Parathyroid adenoma (tissue), 2 donors: ENCODE data around the gene TBL1Y.
"Not testable (repeated sequence)": the region's sequence is repeated elsewhere in the genome, so short reads cannot be mapped to it uniquely, and the experiment has no call there.

Source experiments
- H2AFZ ChIP-seq: fragments of 300-600 bp; sonication (generic); one replicate; pipeline ENCODE4 v1.7.0; 2017; ENCODE audit warnings: antibody characterized with exemption, mild to moderate bottlenecking
- H3K27ac ChIP-seq: fragments of 300-600 bp; sonication (generic); one replicate; pipeline ENCODE4 v1.7.0; 2017
- H3K27me3 ChIP-seq: fragments of 300-600 bp; sonication (generic); one replicate; pipeline ENCODE4 v1.7.0; 2017; ENCODE audit warnings: low read length; ENCODE audit not compliant: control insufficient read depth, insufficient read depth
- H3K36me3 ChIP-seq: fragments of 300-600 bp; sonication (generic); one replicate; pipeline ENCODE4 v1.7.0; 2017; ENCODE audit warnings: low read length; ENCODE audit not compliant: control insufficient read depth, insufficient read depth
- H3K4me1 ChIP-seq: fragments of 300-600 bp; sonication (generic); one replicate; pipeline ENCODE4 v1.7.0; 2017; ENCODE audit warnings: control low read depth
- H3K4me2 ChIP-seq: fragments of 300-600 bp; sonication (generic); one replicate; pipeline ENCODE4 v1.7.0; 2017; ENCODE audit warnings: low read length
- H3K4me3 ChIP-seq: fragments of 300-600 bp; sonication (generic); one replicate; pipeline ENCODE4 v1.7.0; 2017; ENCODE audit warnings: low read depth, low read length
- H3K79me2 ChIP-seq: fragments of 300-600 bp; sonication (generic); one replicate; pipeline ENCODE4 v1.7.0; 2017; ENCODE audit warnings: control low read depth
- H3K9ac ChIP-seq: fragments of 300-600 bp; sonication (generic); one replicate; pipeline ENCODE4 v1.7.0; 2017; ENCODE audit warnings: mild to moderate bottlenecking
- H3K9me3 ChIP-seq: fragments of 300-600 bp; sonication (generic); one replicate; pipeline ENCODE4 v1.7.0; 2017; ENCODE audit warnings: low read length; ENCODE audit not compliant: control insufficient read depth
- TF ChIP-seq, protein P1 (sequence below): fragments of 300-600 bp; sonication (generic); IDR thresholded peaks from one replicate; pipeline ENCODE4 v1.7.0; 2017; ENCODE audit warnings: antibody characterized with exemption, mild to moderate bottlenecking
- donor health status: primary hyperparathyroidism.

TBL1Y gene

DNA sequence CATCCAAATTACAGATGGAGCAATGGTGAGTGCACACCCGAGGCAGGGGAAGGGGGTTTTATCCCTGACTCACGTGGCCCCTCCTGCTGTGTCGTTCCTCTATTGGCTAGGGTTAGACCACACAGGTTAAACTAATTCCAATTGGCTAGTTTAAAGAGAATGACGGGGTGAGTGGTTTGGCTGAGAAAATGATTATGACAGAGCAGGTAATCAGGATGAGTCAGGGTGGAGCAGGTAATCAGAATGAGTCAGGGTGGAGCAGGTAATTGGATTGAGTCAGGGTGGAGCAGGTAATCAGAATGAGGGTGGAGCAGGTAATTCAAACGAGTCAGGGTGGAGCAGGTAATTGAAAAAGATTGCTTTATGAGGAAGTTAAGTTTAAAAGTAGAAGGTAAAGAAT, 146.4 kb downstream of the TBL1Y start:
- no peak overlapping the region for H2AFZ ChIP-seq
- H3K4me1 ChIP-seq: no peaks in the 10 kb centered on the region
- H3K79me2 ChIP-seq: no peaks in the 10 kb centered on the region
- no peaks in the 10 kb centered on the region for H3K9me3 ChIP-seq
- H3K9ac ChIP-seq: no peak overlapping the region
- TF ChIP-seq, protein P1, sequence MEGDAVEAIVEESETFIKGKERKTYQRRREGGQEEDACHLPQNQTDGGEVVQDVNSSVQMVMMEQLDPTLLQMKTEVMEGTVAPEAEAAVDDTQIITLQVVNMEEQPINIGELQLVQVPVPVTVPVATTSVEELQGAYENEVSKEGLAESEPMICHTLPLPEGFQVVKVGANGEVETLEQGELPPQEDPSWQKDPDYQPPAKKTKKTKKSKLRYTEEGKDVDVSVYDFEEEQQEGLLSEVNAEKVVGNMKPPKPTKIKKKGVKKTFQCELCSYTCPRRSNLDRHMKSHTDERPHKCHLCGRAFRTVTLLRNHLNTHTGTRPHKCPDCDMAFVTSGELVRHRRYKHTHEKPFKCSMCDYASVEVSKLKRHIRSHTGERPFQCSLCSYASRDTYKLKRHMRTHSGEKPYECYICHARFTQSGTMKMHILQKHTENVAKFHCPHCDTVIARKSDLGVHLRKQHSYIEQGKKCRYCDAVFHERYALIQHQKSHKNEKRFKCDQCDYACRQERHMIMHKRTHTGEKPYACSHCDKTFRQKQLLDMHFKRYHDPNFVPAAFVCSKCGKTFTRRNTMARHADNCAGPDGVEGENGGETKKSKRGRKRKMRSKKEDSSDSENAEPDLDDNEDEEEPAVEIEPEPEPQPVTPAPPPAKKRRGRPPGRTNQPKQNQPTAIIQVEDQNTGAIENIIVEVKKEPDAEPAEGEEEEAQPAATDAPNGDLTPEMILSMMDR: no peak
- no peak overlapping the region for H3K4me2 ChIP-seq
- H3K27ac ChIP-seq: no peak overlapping the region
- no peaks in the 10 kb centered on the region for H3K36me3 ChIP-seq
- no peak overlapping the region for H3K4me3 ChIP-seq
- no peaks in the 10 kb centered on the region for H3K27me3 ChIP-seq

DNA sequence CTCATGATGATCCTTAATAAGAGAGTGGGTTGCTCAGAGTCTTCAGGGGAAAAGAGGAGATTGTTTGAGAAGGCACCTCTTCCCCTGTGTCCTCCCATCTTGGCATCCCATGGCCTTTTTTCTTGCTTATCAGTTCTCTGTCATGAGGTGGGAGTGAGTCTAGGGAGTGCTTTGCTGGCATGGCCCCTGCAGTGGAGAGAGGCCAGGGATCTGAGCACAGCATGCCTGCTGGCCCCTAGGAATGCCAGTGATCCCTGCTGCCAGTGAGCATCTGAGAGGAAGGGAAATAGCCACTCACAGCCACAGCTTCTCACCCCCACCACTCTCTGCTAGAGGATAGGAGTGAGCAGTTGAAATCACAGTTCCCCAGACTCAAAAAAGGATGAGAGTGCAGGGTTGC, 168.2 kb downstream of the TBL1Y start:
- TF ChIP-seq, protein P1: no peak
- Histone ChIP-seq H2AFZ (no peak overlapping the region), H3K9ac (no peak overlapping the region), H3K79me2 (no peaks in the 10 kb centered on the region), H3K4me3 (no peak overlapping the region), H3K4me2 (no peak overlapping the region), H3K27ac (no peak overlapping the region), H3K36me3 (no peaks in the 10 kb centered on the region), H3K4me1 (no peaks in the 10 kb centered on the region), H3K27me3 (no peaks in the 10 kb centered on the region), H3K9me3 (no peaks in the 10 kb centered on the region)

DNA sequence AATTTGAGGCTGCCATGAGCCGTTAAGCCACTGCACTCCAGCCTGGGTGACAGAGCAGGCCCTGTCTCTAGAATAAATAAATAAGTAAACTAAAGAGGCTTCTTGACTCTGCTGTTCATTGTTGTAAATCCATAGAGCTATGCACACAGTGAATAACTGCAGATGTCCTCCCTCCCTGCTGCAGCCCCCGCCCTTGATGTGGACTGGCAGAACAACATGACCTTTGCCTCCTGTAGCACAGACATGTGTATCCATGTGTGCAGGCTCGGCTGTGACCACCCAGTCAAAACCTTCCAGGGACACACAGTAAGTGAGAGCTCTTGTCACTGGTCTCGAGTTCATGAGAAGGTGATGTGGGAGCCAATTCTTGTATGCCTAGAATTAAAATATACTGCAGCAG, 170.1 kb downstream of the TBL1Y start:
- not testable (repeated sequence) for H3K4me1 ChIP-seq, H3K9ac ChIP-seq, H2AFZ ChIP-seq, H3K27ac ChIP-seq, H3K4me3 ChIP-seq, H3K4me2 ChIP-seq, H3K27me3 ChIP-seq, H3K79me2 ChIP-seq, H3K36me3 ChIP-seq, H3K9me3 ChIP-seq

DNA sequence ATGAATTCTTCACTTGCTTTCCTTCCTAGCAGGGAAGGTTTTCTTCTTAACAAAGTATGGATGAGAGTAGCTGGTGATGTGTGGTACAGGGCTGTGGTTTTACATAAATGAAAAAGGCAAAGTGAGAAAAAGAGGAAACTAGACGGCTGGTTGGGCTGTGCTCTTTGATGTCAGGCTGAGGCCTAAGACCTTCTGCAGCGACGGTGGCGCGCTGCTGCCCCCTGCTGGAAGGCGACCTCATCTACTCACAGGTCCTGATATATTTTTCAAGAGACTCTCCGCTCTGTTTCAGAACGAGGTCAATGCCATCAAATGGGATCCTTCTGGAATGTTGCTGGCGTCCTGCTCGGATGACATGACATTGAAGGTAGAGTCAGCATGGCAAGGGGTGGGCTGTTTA, 175.1 kb downstream of the TBL1Y start:
- Histone ChIP-seq H3K27me3 (no peaks in the 10 kb centered on the region), H3K4me2 (no peak overlapping the region), H3K27ac (no peak overlapping the region), H2AFZ (no peak overlapping the region), H3K79me2 (no peaks in the 10 kb centered on the region), H3K9ac (no peak overlapping the region), H3K9me3 (no peaks in the 10 kb centered on the region), H3K4me1 (no peaks in the 10 kb centered on the region), H3K36me3 (no peaks in the 10 kb centered on the region), H3K4me3 (no peak overlapping the region)
- TF ChIP-seq, protein P1: peak; percentile 8

DNA sequence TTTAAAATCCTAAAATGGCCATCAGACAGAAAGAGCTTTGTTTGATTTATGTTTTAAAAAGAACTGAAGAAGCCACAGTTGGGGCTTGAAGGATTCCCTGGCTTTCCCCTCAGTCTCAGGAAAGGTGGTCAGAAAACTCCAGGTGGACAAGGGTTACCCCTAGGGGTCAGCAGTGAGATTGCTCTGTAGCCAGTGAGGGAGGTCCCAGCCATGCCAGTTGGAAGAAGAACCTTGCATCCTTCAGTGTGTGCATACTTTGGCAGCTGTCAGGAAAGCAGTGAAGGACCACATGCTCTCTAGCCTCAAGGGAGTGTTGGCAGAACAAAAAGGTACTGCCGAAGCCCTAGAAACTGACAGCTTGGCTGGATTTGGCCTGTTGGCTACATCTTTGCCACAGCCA, 182.3 kb downstream of the TBL1Y start:
- Histone ChIP-seq H3K9me3 (no peaks in the 10 kb centered on the region), H3K4me2 (no peak overlapping the region), H3K4me3 (no peak overlapping the region), H3K79me2 (no peaks in the 10 kb centered on the region), H3K27me3 (no peaks in the 10 kb centered on the region), H3K27ac (no peak overlapping the region), H3K36me3 (no peaks in the 10 kb centered on the region), H3K9ac (no peak overlapping the region), H2AFZ (no peak overlapping the region), H3K4me1 (no peaks in the 10 kb centered on the region)
- TF ChIP-seq, protein P1: no peak
